Gastrocnemius medialis (tissue), 4 donors: ENCODE results near the gene TAF3. TPM values are rescaled to one million over a fixed set of nuclear protein-coding genes. Genes with fewer than 3 reads are reported as not detected.

Experiments
- ATAC-seq, 2 donors: fragments of 150-250 bp; one replicate each; pipeline ENCODE4 v1.9.1; 2016
- DNase-seq, 2 donors: peaks; one replicate each; pipeline ENCODE4 v3.0.0-alpha.2; 2019
- H3K27ac ChIP-seq, 4 donors: fragments of 200-600 bp; sonication (generic); 1 replicate in 1 of 4; 2 replicates in 3 of 4; pipeline ENCODE4 v1.5.1; 2016 to 2018; ENCODE audit warnings: mild to moderate bottlenecking in 2 of 4, moderate library complexity in 1 of 4
- H3K27me3 ChIP-seq, 3 donors: fragments of 200-600 bp; sonication (generic) in 2 of 3; 1 replicate in 1 of 3; 2 replicates in 2 of 3; pipeline versions ENCODE4 v1.5.1 to v1.6.0; 2016 to 2019; ENCODE audit warnings: mild to moderate bottlenecking in 1 of 3, moderate library complexity in 1 of 3
- H3K36me3 ChIP-seq, 2 donors: fragments of 200-600 bp; sonication (generic) in 1 of 2; one replicate each; pipeline ENCODE4 v1.5.1; 2017 to 2018
- H3K4me1 ChIP-seq, 2 donors: fragments of 200-600 bp; sonication (generic) in 1 of 2; one replicate each; pipeline ENCODE4 v1.5.1; 2016 to 2017; ENCODE audit warnings: mild to moderate bottlenecking in 2 of 2
- H3K4me3 ChIP-seq, 4 donors: fragments of 200-600 bp; sonication (generic) in 3 of 4; 1 replicate in 1 of 4; 2 replicates in 3 of 4; pipeline ENCODE4 v1.5.1; 2016 to 2019; ENCODE audit warnings: mild to moderate bottlenecking in 2 of 4
- H3K9me3 ChIP-seq, 3 donors: fragments of 200-600 bp; sonication (generic) in 2 of 3; 1 replicate in 1 of 3; 2 replicates in 2 of 3; pipeline ENCODE4 v1.5.1; 2016 to 2019
- POLR2A ChIP-seq, 2 donors: fragments of 450-650 bp; IDR thresholded peaks; one replicate each; pipeline ENCODE4 v1.6.1; 2017; ENCODE audit warnings: antibody characterized with exemption in 2 of 2, mild to moderate bottlenecking in 2 of 2, moderate library complexity in 2 of 2
- in situ Hi-C, 4 donors: fragments of 200-750 bp; cut with MboI; loops; one replicate each; pipeline versions ENCODE4 v1.15.0 to v1.8.0; 2017; ENCODE audit warnings: low sequenced_read_pairs in 4 of 4
- intact Hi-C: fragments of 100-400 bp; cut with DNase I; formaldehyde crosslinking; loops from one replicate; pipeline ENCODE4 v1.15.1; 2023; ENCODE audit warnings: low total_unique reads
- total RNA-seq, 4 donors: library from RNA; depleted of rRNA; stranded (reverse); fragments of >200 nt; gene quantifications; one replicate each; pipeline versions ENCODE4 v1.1.0 to v1.2.3, GENCODE V29; 2016
- TF ChIP-seq, protein P1 (sequence below), 5 experiments: fragments of 450-650 bp in 3 of 5; fragments of 200-600 bp in 2 of 5; sonication (generic) in 2 of 5; IDR thresholded peaks in 4 of 5; conservative IDR thresholded peaks in 1 of 5; 1 replicate in 4 of 5; 2 replicates in 1 of 5; pipeline ENCODE4 v1.5.1; 2016 to 2019; ENCODE audit warnings: antibody characterized with exemption in 5 of 5, mild to moderate bottlenecking in 3 of 5, moderate library complexity in 3 of 5

Gene TAF3
- total RNA-seq, 4 donors from 2014 or later = 5.0 to 14.8 (median 9.6) TPM

DNA sequence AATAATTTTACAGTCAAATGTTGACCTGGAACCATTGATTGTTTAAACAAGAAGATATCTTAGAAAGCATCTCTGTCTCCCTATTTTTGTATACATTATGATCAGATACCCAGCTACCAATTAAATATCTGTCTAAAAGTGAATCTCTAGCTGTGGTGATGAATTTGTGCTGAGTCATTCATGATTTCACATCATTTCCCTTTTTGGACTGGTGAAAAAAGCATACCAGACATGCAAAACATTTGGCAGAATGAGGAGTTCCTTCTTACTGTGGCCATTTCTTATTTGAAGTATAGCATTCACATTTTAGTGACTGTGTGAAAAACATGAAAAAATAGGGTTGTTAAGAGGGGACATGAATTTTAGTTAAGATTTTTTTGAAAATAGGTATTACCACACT lies 138.2 kb downstream of the TAF3 start:
- Histone ChIP-seq H3K4me3 (no peak overlapping the region), H3K9me3 (no peaks in the 10 kb centered on the region), H3K27ac (no peak overlapping the region), H3K27me3 (no peaks in the 10 kb centered on the region), H3K4me1 (peaks cover 0 to 7% of the 10 kb centered on the region in 2 donors), H3K36me3 (no peaks in the 10 kb centered on the region)
- intact Hi-C loops = no loop called here
- DNase-seq (no peak), ATAC-seq (no peak)
- in situ Hi-C loops = no loop called here
- TF ChIP-seq, protein P1, sequence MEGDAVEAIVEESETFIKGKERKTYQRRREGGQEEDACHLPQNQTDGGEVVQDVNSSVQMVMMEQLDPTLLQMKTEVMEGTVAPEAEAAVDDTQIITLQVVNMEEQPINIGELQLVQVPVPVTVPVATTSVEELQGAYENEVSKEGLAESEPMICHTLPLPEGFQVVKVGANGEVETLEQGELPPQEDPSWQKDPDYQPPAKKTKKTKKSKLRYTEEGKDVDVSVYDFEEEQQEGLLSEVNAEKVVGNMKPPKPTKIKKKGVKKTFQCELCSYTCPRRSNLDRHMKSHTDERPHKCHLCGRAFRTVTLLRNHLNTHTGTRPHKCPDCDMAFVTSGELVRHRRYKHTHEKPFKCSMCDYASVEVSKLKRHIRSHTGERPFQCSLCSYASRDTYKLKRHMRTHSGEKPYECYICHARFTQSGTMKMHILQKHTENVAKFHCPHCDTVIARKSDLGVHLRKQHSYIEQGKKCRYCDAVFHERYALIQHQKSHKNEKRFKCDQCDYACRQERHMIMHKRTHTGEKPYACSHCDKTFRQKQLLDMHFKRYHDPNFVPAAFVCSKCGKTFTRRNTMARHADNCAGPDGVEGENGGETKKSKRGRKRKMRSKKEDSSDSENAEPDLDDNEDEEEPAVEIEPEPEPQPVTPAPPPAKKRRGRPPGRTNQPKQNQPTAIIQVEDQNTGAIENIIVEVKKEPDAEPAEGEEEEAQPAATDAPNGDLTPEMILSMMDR (IDR thresholded peaks at IDR 0.05 in 4 of 5, conservative IDR thresholded peaks at IDR 0.05 in 1 of 5) = no peak
- no peak for TF ChIP-seq POLR2A (IDR thresholded peaks at IDR 0.05)

DNA sequence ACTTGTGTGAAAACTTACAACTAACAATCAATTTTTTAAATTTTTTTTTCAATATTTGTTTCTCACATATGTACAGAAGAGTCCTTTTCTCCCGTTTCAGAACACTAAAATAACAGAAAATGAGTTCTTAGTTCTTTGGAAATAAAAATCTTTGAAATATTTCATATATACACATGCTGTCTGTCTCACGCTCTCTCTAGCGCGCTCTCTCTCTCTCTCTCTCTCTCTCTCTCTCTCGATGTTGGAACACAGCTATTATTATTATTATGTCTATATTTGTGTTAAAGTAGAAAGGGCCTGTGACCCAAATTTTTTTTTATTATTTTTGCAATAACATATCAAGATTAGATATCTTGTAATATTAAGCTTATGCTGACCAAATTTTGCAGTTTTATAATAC lies 139.3 kb downstream of the TAF3 start:
- ATAC-seq = no peak
- no peak for DNase-seq
- no peak for TF ChIP-seq POLR2A (IDR thresholded peaks at IDR 0.05)
- TF ChIP-seq, protein P1 (IDR thresholded peaks at IDR 0.05 in 4 of 5, conservative IDR thresholded peaks at IDR 0.05 in 1 of 5) = no peak

GRCh38 chr10:7958442-7958841 lies 140.1 kb downstream of the TAF3 start:
- Histone ChIP-seq H3K4me3 (no peak overlapping the region), H3K9me3 (no peaks in the 10 kb centered on the region), H3K27ac (no peak overlapping the region), H3K27me3 (no peaks in the 10 kb centered on the region), H3K4me1 (peaks cover 0 to 7% of the 10 kb centered on the region in 2 donors), H3K36me3 (no peaks in the 10 kb centered on the region)
- ATAC-seq = no peak
- intact Hi-C loops (no loop called here), in situ Hi-C loops (no loop called here)
- TF ChIP-seq, protein P1 (IDR thresholded peaks at IDR 0.05 in 4 of 5, conservative IDR thresholded peaks at IDR 0.05 in 1 of 5) = no peak
- no peak for TF ChIP-seq POLR2A (IDR thresholded peaks at IDR 0.05)
- no peak for DNase-seq

More for the DNA sequence above, 139.3 kb downstream of the TAF3 start:
- H3K9me3 ChIP-seq = no peaks in the 10 kb centered on the region
- H3K27me3 ChIP-seq = no peaks in the 10 kb centered on the region
- no peak overlapping the region for H3K27ac ChIP-seq
- intact Hi-C loops (no loop called here), in situ Hi-C loops (no loop called here)
- H3K4me3 ChIP-seq = no peak overlapping the region
- H3K4me1 ChIP-seq = peaks cover 0 to 7% of the 10 kb centered on the region in 2 donors
- H3K36me3 ChIP-seq = no peaks in the 10 kb centered on the region

DNA sequence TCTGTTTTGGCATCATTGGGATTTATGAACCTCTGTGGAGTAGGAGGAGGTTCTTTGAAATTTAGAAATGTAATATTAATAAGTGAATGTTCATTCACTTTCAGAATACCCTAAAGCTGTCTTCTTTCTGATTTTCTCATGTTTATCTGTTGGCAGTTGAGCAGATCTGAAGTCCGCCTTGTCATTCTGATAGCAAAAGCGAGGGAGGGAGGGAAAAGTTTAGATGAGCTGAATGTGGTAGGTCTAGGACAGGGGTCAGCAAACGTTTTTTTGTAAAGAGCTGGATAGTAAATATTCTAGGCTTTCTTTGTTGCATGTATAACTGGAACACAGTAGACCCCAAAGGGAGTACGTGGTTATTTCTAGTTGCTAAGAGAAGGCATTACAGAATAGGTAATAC lies 141.8 kb downstream of the TAF3 start:
- H3K27me3 ChIP-seq = no peaks in the 10 kb centered on the region
- ATAC-seq (no peak), DNase-seq (no peak)
- peaks cover 0 to 7% of the 10 kb centered on the region in 2 donors for H3K4me1 ChIP-seq
- H3K36me3 ChIP-seq = peaks cover 2 to 12% of the 10 kb centered on the region in 2 donors
- TF ChIP-seq, protein P1 (IDR thresholded peaks at IDR 0.05 in 4 of 5, conservative IDR thresholded peaks at IDR 0.05 in 1 of 5) = no peak
- TF ChIP-seq POLR2A (IDR thresholded peaks at IDR 0.05) = no peak
- in situ Hi-C loops = no loop called here
- H3K9me3 ChIP-seq = no peaks in the 10 kb centered on the region
- no peak overlapping the region for H3K27ac ChIP-seq
- intact Hi-C loops = loop anchor here (10.0 kb wide), 1 partner anchor 135 kb away; no protein-coding TSS in a partner anchor
- H3K4me3 ChIP-seq = no peak overlapping the region

DNA sequence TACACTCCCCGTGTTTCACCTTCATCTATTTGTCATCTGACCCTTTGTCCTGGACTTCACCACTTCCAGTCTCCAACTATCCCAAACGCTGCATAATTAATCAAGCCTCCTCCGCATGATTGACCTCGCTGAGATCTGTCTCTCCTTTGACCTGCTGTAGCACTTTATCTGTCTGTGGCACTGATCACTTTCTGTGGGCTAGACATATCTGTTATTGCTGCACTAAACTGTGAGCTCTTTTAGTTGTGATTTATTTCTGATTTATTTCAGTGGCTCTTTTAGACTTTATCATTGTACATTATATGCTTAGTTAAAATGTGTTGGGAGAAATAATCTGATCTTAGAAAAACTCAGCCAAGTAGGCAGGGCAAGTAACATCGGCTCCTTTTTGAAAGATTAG lies 144.3 kb downstream of the TAF3 start:
- Histone ChIP-seq H3K4me1 (no peaks in the 10 kb centered on the region), H3K9me3 (no peaks in the 10 kb centered on the region), H3K27ac (no peak overlapping the region), H3K4me3 (no peak overlapping the region), H3K36me3 (peaks cover 2 to 12% of the 10 kb centered on the region in 2 donors), H3K27me3 (no peaks in the 10 kb centered on the region)
- intact Hi-C loops (loop anchor here (10.0 kb wide), 1 partner anchor 138 kb away; no protein-coding TSS in a partner anchor), in situ Hi-C loops (no loop called here)
- TF ChIP-seq, protein P1 (IDR thresholded peaks at IDR 0.05 in 4 of 5, conservative IDR thresholded peaks at IDR 0.05 in 1 of 5) = no peak
- no peak for TF ChIP-seq POLR2A (IDR thresholded peaks at IDR 0.05)
- ATAC-seq (no peak), DNase-seq (no peak)
